Stimulated activated CD8-positive, alpha-beta memory T cell treated with anti-CD3 and anti-CD28 coated beads, Interleukin-4, amount 100 ng/mL, for 48 hours (primary cell): Measurements from ENCODE around the gene CCNL2.
"Not testable (repeated sequence)": the region's sequence is repeated elsewhere in the genome, so short reads cannot be mapped to it uniquely, and the experiment has no call there.

Source experiments
- DNase-seq: peaks from one replicate; pipeline ENCODE4 v3.0.0-alpha.2; 2020

The CCNL2 gene

DNA sequence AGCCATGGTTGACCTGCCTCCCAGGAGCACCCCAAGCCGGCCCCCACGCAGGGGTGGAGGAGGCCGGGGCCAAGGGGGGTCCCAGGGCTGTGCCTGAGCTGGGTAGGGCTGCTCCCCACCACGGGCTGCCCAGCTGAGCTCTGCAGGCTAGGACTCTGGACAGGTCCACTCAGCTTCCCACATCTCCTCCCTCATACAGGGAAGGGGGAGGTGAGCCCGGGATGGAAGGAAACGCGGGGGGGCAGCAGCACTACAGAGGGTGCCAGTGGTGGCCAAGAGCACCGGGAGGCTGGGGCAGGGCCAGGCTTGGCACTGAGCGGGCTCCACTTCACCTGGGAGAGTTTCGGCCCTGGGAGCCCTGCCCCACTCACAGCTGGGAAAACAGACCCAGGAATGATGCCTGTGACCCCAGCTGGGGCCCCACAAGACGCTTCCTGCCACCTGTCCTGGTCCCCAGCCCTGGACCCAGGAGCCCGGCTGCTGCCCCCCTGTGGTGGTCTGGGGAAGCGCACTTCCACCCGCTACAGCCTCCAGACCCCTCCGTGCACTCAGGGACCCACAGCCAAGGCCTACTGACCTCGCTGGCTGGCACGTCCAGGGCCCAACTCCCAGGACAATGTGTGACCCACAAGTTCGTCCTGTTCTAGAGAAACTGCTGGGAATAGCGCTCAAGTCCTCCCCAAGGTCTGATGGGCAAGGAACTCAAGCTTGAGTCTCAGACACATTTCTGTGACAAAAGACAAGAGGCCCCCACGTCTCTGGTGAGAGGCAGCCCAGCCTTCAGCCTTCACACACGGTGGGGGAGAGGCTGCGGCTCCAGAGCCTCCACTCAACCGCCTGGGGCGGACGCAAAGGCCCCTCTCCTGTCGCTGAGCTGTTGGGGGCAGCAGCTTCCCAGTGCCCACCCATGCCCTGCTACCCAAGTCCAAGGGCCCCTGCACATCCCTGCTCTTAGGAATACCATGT, 27.1 kb downstream of the CCNL2 start:
- peak; percentile 93 for DNase-seq

GRCh38 chr1:1371364-1371745, 27.8 kb downstream of the CCNL2 start:
- peak; percentile 59 for DNase-seq

DNA sequence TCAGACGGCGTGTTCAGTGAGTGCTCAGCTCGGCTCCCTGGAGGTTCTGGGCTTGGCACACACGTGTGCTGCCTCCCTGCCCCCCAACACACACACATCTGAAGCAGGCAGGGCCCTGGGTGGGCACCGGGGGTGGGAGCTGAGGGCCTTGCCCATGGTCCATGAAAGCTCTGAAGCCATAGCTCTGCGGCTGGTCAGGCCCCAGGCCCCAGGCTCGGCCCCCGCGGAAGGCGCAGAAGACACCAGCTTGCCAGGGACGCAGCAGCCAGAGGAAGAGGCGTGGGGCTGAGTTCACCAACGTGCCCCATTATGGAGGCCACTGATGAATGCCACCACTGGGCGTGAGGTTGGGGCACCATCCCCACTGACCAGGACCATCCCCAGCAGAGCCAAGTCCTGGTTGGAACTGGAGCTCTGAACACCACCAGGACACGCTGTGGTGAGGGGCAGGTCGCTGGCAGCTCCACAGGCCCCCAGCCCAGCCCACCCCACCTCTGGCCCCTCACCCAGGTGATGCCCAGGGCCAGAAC, 28.3 kb downstream of the CCNL2 start:
- no peak for DNase-seq

DNA sequence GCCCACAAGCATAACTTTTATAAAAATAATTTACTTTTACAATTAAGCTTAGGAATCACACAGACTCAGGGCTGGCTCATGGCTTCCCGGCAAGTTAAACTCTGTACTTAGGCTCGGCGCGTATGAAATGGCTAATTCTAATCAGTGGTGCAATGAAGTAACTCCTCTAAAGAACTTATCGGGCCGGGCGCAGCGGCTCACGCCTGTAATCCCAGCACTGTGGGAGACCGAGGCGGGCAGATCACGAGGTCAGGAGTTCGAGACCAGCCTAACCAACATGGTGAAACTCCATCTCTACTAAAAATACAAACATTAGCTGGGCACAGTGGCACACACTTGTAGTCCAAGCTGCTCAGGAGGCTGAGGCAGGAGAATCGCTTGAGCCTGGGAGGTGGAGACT, 29.0 kb downstream of the CCNL2 start:
- DNase-seq = not testable (repeated sequence)

DNA sequence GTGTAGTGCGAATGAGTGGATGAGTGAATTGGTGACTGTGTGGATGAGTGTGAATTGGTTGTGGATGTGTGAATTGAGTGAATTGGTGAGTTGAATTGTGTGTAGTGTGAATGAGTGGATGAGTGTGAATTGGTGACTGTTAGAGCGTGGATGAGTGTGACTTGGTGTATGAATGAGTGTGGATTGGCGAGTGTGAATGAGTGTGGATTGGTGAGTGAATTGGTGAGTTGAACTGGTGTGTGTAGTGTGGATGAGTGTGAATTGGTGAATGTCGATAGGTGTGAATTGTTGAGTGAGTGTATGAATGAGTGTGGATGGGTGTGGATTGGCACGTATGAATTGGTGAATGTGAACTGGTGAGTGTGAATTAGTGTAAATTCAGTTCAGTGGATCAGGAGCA, 31.8 kb downstream of the CCNL2 start:
- DNase-seq = no peak

- no peak for DNase-seq
These were observed 32.5 kb downstream of the CCNL2 start for GRCh38 chr1:1366699-1367066.

- DNase-seq = no peak
These were observed 33.0 kb downstream of the CCNL2 start for GRCh38 chr1:1365875-1366698.

- DNase-seq = no peak
These were observed 34.9 kb downstream of the CCNL2 start for GRCh38 chr1:1364266-1364665.

- no peak for DNase-seq
These were observed 37.1 kb downstream of the CCNL2 start for GRCh38 chr1:1361982-1362423.

DNA sequence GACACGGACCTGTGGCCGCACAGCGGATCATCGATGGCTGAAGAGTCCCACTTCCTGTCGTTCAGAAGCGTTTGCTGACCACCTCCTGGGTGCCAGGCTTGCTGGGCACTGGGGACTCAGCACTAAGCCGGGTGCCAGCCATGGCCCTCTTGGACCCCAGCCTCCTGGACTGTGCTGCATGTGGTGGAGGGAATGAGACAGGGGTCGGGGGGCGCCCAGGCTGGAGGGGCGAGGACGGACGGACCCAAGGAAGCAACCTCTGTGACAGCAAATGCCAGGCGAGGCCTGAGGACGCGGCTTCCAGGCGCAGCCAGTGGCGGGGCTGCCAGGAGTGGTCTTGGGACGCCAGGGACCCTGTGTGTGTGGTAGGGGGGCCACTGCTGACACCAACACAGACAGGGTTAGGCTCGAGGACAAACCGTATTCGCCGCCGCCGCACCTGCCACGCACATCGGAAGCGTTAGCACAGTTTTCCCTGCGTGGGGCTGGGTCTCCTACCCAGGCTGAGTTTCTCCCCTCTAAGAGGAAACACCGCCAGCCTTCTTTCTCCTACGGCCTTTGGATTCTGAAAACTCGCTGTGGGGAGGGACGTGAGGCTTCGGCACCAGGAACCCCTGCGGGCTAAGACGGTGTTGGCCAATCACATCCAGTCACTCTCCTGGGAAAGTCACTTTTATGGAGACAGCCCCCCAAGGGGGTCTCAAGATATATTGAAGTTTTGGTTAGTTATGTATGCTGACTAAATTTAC, 37.7 kb downstream of the CCNL2 start:
- no peak for DNase-seq

- DNase-seq = no peak
These were observed 38.5 kb downstream of the CCNL2 start for GRCh38 chr1:1360506-1361169.

DNA sequence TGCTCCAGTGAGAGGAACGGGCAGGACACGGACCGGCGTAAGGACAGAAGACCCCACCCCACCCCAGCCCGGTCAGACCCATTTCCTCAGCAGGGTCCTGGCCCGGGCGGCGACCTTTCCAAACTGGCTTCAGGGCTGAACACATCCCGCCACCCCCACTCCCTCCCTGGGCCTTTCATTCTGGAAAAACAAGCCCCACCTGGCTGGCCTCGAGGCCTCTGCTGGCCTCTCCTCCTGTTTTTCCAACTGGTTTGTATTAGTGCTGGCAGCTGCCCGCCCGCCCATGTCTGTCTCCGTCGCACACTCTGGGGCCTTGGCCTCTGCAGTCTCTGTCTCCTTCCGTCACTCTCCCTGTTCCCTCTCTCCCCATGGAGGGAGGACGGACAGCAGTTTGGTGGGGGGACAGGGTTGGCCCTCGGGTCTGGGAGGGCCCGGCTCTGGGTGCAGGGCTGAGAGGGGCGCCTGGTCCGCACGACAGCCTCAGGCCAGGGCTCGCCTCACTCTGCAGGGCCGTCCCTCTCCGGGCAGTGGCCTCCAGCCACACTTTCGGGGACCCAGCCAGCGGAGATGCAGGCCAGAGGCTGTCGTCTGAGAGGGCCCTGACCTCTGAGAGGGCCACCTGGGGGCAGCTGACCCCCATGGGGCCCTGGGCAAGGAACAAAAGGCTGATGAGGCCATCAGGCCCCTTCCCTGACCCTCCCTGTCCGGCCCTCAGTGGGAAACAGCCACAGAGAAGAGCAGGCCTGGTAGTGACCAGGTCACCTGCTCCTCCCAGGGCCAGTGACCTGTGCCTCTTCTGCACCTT, 39.3 kb downstream of the CCNL2 start:
- DNase-seq = no peak

DNA sequence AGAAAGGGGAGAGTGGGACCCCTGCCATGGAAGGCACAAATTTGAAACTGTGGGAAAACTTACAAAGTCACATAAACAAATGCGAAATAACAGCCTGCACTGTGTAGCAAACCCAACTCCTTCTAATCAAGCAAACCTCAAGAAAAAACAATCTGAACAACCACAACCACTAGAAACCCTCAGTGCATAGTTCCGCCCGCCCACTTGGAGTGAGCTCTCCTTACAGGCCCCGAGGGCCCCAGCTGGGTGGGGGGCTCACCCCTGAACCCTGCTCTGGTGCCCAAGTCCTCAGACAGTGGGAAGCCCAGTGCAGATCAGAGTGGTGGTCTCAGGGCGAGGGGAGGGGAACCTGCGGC, 39.8 kb downstream of the CCNL2 start:
- no peak for DNase-seq

GRCh38 chr1:1358433-1359271, 40.5 kb downstream of the CCNL2 start, which contains the start of gene MXRA8:
TSS of gene MXRA8 (minus strand) at chr1:1358555. CDS start at chr1:1358504, 51 bp downstream.
- no peak for DNase-seq

GRCh38 chr1:1357871-1358432, 41.2 kb downstream of the CCNL2 start:
- no peak for DNase-seq

DNA sequence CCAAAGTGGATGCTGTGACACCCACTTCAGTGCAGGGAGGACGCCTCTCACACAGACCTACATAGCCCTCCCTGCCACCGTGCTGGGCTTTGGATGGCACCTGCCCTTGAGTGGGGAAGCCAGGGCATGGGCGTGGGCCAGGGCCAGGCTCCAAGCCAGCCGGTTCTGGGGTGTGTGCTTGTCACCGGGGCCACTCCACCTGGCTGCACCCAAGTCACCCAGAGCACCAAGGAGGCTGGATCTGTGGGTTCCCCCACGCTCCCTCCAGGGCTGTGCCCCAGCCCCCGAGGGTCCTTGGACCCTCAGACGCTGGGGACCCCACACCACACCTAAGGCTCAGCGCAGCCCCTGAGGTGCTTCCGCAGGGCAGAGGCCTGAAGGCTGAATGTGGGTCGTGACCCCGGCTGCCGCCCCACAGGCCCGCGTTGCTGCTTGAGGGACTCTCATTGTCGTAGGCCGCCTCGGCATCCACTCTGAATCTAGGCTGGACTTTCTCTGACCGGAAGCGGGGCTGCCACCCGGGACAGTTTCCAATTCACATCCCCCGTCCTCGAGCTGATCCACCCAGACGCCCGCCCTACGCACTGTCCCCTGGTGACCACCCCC, 42.2 kb downstream of the CCNL2 start:
- no peak for DNase-seq

- no peak for DNase-seq
These were observed 42.9 kb downstream of the CCNL2 start for GRCh38 chr1:1356166-1356795.

- DNase-seq = no peak
These were observed 43.7 kb downstream of the CCNL2 start for GRCh38 chr1:1355416-1355815.
